ENCODE data around the gene MPPED1.

Gene MPPED1

GRCh38 chr22:43418079-43418825 lies 6.4 kb downstream of the MPPED1 start:
- Histone ChIP-seq H3K9ac (ENCODE audit: low read length) (no peak overlapping the region), H3K9me3 (ENCODE audit: control insufficient read depth, low read length) (no peaks in the 10 kb centered on the region), H3K4me1 (ENCODE audit: control insufficient read depth, insufficient read depth, low read length) (no peaks in the 10 kb centered on the region), H3K27me3 (ENCODE audit: control insufficient read depth, insufficient read depth, low read length) (peaks cover 29% of the 10 kb centered on the region), H3K36me3 (ENCODE audit: control insufficient read depth, insufficient read depth, low read length) (no peaks in the 10 kb centered on the region), H3K4me3 (ENCODE audit: low read length) (no peak overlapping the region)

GRCh38 chr22:43419371-43420080 lies 7.7 kb downstream of the MPPED1 start:
- Histone ChIP-seq H3K4me3 (ENCODE audit: low read length) (no peak overlapping the region), H3K36me3 (ENCODE audit: control insufficient read depth, insufficient read depth, low read length) (no peaks in the 10 kb centered on the region), H3K9me3 (ENCODE audit: control insufficient read depth, low read length) (no peaks in the 10 kb centered on the region), H3K4me1 (ENCODE audit: control insufficient read depth, insufficient read depth, low read length) (no peaks in the 10 kb centered on the region), H3K27me3 (ENCODE audit: control insufficient read depth, insufficient read depth, low read length) (peaks cover 20% of the 10 kb centered on the region), H3K9ac (ENCODE audit: low read length) (no peak overlapping the region)

GRCh38 chr22:43421046-43421665 lies 9.3 kb downstream of the MPPED1 start:
- H3K27me3 ChIP-seq (ENCODE audit: control insufficient read depth, insufficient read depth, low read length), result peaks cover 12% of the 10 kb centered on the region
- no peak overlapping the region for H3K4me3 ChIP-seq (ENCODE audit: low read length)
- no peaks in the 10 kb centered on the region for H3K36me3 ChIP-seq (ENCODE audit: control insufficient read depth, insufficient read depth, low read length)
- no peak overlapping the region for H3K9ac ChIP-seq (ENCODE audit: low read length)
- H3K4me1 ChIP-seq (ENCODE audit: control insufficient read depth, insufficient read depth, low read length), result no peaks in the 10 kb centered on the region
- H3K9me3 ChIP-seq (ENCODE audit: control insufficient read depth, low read length), result no peaks in the 10 kb centered on the region

GRCh38 chr22:43421914-43422615 lies 10.3 kb downstream of the MPPED1 start:
- peaks cover 12% of the 10 kb centered on the region for H3K27me3 ChIP-seq (ENCODE audit: control insufficient read depth, insufficient read depth, low read length)

GRCh38 chr22:43423046-43423445 lies 11.2 kb downstream of the MPPED1 start:
- Histone ChIP-seq H3K9ac (ENCODE audit: low read length) (no peak overlapping the region), H3K4me3 (ENCODE audit: low read length) (no peak overlapping the region), H3K27me3 (ENCODE audit: control insufficient read depth, insufficient read depth, low read length) (peaks cover 8% of the 10 kb centered on the region), H3K36me3 (ENCODE audit: control insufficient read depth, insufficient read depth, low read length) (no peaks in the 10 kb centered on the region), H3K4me1 (ENCODE audit: control insufficient read depth, insufficient read depth, low read length) (no peaks in the 10 kb centered on the region), H3K9me3 (ENCODE audit: control insufficient read depth, low read length) (no peaks in the 10 kb centered on the region)

More at GRCh38 chr22:43421914-43422615, 10.3 kb downstream of the MPPED1 start:
- Histone ChIP-seq H3K4me1 (ENCODE audit: control insufficient read depth, insufficient read depth, low read length) (no peaks in the 10 kb centered on the region), H3K36me3 (ENCODE audit: control insufficient read depth, insufficient read depth, low read length) (no peaks in the 10 kb centered on the region), H3K9ac (ENCODE audit: low read length) (no peak overlapping the region), H3K9me3 (ENCODE audit: control insufficient read depth, low read length) (no peaks in the 10 kb centered on the region), H3K4me3 (ENCODE audit: low read length) (no peak overlapping the region)

GRCh38 chr22:43424201-43424600 lies 12.4 kb downstream of the MPPED1 start:
- Histone ChIP-seq H3K36me3 (ENCODE audit: control insufficient read depth, insufficient read depth, low read length) (no peaks in the 10 kb centered on the region), H3K9ac (ENCODE audit: low read length) (no peak overlapping the region), H3K9me3 (ENCODE audit: control insufficient read depth, low read length) (no peaks in the 10 kb centered on the region), H3K4me1 (ENCODE audit: control insufficient read depth, insufficient read depth, low read length) (no peaks in the 10 kb centered on the region), H3K27me3 (ENCODE audit: control insufficient read depth, insufficient read depth, low read length) (peaks cover 8% of the 10 kb centered on the region), H3K4me3 (ENCODE audit: low read length) (no peak overlapping the region)

GRCh38 chr22:43424666-43425630 lies 13.1 kb downstream of the MPPED1 start:
- Histone ChIP-seq H3K27me3 (ENCODE audit: control insufficient read depth, insufficient read depth, low read length) (peaks cover 2% of the 10 kb centered on the region), H3K9me3 (ENCODE audit: control insufficient read depth, low read length) (no peaks in the 10 kb centered on the region), H3K9ac (ENCODE audit: low read length) (no peak overlapping the region), H3K36me3 (ENCODE audit: control insufficient read depth, insufficient read depth, low read length) (no peaks in the 10 kb centered on the region), H3K4me1 (ENCODE audit: control insufficient read depth, insufficient read depth, low read length) (no peaks in the 10 kb centered on the region), H3K4me3 (ENCODE audit: low read length) (no peak overlapping the region)

GRCh38 chr22:43425976-43426785 lies 14.4 kb downstream of the MPPED1 start:
- Histone ChIP-seq H3K9me3 (ENCODE audit: control insufficient read depth, low read length) (no peaks in the 10 kb centered on the region), H3K9ac (ENCODE audit: low read length) (no peak overlapping the region), H3K27me3 (ENCODE audit: control insufficient read depth, insufficient read depth, low read length) (peaks cover under 1% of the 10 kb centered on the region), H3K4me1 (ENCODE audit: control insufficient read depth, insufficient read depth, low read length) (no peaks in the 10 kb centered on the region), H3K36me3 (ENCODE audit: control insufficient read depth, insufficient read depth, low read length) (no peaks in the 10 kb centered on the region), H3K4me3 (ENCODE audit: low read length) (no peak overlapping the region)

- no peaks in the 10 kb centered on the region for H3K9me3 ChIP-seq (ENCODE audit: control insufficient read depth, low read length)
- H3K9ac ChIP-seq (ENCODE audit: low read length), result no peak overlapping the region
- no peaks in the 10 kb centered on the region for H3K4me1 ChIP-seq (ENCODE audit: control insufficient read depth, insufficient read depth, low read length)
- no peak overlapping the region for H3K4me3 ChIP-seq (ENCODE audit: low read length)
- peaks cover 4% of the 10 kb centered on the region for H3K27me3 ChIP-seq (ENCODE audit: control insufficient read depth, insufficient read depth, low read length)
- no peaks in the 10 kb centered on the region for H3K36me3 ChIP-seq (ENCODE audit: control insufficient read depth, insufficient read depth, low read length)
Observed at GRCh38 chr22:43426816-43427215, 15.0 kb downstream of the MPPED1 start.

GRCh38 chr22:43427296-43428004 lies 15.6 kb downstream of the MPPED1 start:
- peaks cover 7% of the 10 kb centered on the region for H3K27me3 ChIP-seq (ENCODE audit: control insufficient read depth, insufficient read depth, low read length)
- no peaks in the 10 kb centered on the region for H3K4me1 ChIP-seq (ENCODE audit: control insufficient read depth, insufficient read depth, low read length)
- H3K36me3 ChIP-seq (ENCODE audit: control insufficient read depth, insufficient read depth, low read length), result no peaks in the 10 kb centered on the region
- H3K4me3 ChIP-seq (ENCODE audit: low read length), result no peak overlapping the region
- no peak overlapping the region for H3K9ac ChIP-seq (ENCODE audit: low read length)
- H3K9me3 ChIP-seq (ENCODE audit: control insufficient read depth, low read length), result no peaks in the 10 kb centered on the region
